Measurements from ENCODE around the gene PRR12. TPM values are rescaled to one million over a fixed set of nuclear protein-coding genes. Genes with fewer than 3 reads are reported as not detected.

The PRR12 gene
- polyA plus RNA-seq, 1 experiment: 0.36 TPM

DNA sequence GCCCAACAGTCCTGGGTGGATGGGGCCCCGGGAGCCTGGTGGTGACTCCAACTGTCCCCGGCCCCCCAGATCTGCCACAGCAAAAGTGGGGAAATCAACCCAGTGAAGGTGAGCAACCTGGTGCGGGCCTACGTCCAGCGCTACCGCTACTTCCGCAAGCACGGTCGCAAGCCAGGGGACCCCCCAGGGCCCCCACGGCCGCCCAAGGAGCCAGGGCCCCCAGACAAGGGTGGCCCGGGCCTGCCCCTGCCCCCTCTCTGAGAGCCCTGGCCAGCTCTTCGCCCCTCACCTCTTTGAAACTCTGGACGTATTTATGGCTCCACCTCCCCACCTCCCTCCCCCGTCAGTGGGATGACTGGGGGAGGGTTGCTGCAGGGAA lies 67.1 kb downstream of the PRR12 start:
- ChIA-PET CTCF (no interaction called here), POLR2A (no interaction called here)
- no peak overlapping the region for H3K27ac ChIP-seq (ENCODE audit: low read depth, low read length)
- TF ChIP-seq, protein P1, sequence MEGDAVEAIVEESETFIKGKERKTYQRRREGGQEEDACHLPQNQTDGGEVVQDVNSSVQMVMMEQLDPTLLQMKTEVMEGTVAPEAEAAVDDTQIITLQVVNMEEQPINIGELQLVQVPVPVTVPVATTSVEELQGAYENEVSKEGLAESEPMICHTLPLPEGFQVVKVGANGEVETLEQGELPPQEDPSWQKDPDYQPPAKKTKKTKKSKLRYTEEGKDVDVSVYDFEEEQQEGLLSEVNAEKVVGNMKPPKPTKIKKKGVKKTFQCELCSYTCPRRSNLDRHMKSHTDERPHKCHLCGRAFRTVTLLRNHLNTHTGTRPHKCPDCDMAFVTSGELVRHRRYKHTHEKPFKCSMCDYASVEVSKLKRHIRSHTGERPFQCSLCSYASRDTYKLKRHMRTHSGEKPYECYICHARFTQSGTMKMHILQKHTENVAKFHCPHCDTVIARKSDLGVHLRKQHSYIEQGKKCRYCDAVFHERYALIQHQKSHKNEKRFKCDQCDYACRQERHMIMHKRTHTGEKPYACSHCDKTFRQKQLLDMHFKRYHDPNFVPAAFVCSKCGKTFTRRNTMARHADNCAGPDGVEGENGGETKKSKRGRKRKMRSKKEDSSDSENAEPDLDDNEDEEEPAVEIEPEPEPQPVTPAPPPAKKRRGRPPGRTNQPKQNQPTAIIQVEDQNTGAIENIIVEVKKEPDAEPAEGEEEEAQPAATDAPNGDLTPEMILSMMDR (IDR thresholded peaks at IDR 0.05; ENCODE audit: low read depth, low read length): no peak
- no peak for DNase-seq (ENCODE audit: low read depth, low spot score)
- H3K27me3 ChIP-seq (ENCODE audit: control insufficient read depth, insufficient read depth, low read length): no peaks in the 10 kb centered on the region
- no peaks in the 10 kb centered on the region for H3K9me3 ChIP-seq (ENCODE audit: control insufficient read depth, insufficient read depth, low read length)
- no peak overlapping the region for H3K4me3 ChIP-seq (ENCODE audit: low read depth, low read length)

DNA sequence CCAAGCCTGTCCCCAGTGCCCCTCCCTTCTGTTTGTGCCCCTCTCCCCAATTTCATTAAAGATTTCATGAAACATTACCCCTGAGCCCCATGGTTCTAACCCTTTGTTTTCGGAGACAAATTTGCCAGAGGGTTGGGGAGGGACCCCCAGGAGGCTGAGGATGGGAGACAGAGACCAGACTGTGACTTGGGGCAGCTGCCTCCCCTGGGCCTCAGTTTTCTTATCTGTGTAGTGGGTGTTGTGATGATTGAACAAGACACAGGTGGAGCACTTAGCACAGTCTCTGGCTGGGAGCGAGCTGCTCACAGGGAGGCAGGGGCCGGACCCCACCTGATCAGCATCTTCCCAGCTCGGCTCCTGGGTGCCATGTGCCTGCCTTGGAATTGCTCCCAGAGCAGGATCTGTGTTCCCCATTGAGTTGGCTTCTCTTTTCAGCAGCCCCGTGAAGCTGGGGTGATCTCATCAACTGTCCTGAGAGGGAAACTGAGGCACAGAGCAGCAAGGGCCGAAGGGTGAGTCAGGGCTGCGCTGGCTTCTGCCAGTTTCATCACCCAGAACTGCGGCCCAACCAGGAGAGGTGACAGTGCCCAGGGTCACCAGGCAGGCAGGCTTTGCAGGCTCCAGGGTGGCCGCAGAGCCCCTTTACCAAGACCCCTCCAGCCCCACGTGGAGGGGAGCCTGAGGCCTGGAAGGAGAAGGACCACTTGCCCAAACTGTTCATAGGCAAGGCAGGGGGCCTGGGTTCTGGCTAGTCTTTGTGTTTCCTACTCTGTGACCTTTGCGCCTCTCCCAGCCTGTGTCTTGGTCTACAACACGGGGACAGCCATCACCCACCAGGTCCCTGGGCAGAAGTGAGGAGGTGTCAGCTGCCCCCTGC lies 67.8 kb downstream of the PRR12 start:
- CTCF ChIA-PET: no interaction called here
- TF ChIP-seq, protein P1 (IDR thresholded peaks at IDR 0.05; ENCODE audit: low read depth, low read length): no peak
- Histone ChIP-seq H3K27me3 (ENCODE audit: control insufficient read depth, insufficient read depth, low read length) (no peaks in the 10 kb centered on the region), H3K9me3 (ENCODE audit: control insufficient read depth, insufficient read depth, low read length) (no peaks in the 10 kb centered on the region), H3K4me3 (ENCODE audit: low read depth, low read length) (no peak overlapping the region), H3K27ac (ENCODE audit: low read depth, low read length) (no peak overlapping the region)
- POLR2A ChIA-PET: no interaction called here
- DNase-seq (ENCODE audit: low read depth, low spot score): no peak

DNA sequence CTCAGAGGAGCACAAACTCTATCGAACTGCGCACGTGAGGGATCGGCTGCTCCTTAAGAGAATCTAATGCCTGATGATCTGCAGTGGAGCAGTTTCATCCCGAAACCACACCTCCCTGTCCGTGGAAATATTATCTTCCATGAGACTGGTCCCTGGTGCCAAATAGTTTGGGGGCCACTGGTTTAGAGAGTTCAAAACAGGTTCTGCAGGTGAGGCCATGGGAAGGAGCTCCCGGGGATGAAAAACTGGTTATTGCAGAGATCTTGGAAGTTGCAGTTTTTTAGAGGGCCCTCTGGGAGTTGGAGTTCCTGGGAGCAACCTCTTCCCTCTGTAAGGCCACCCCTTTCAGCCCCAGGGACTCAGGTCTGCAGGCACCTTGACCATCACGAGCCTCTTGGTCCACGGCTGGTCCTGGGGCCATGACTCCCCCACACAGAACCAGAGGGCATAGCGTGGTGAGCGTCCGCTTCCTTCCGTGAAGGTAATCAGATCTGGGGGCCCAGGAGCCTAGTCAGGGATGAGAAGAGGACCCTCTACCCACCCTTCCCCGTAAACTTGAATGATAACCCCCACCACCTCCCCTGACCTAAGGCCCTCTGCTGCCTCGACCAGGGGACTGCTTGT lies 69.5 kb downstream of the PRR12 start:
- DNase-seq (ENCODE audit: low read depth, low spot score): no peak
- H3K9me3 ChIP-seq (ENCODE audit: control insufficient read depth, insufficient read depth, low read length): no peaks in the 10 kb centered on the region; the same call in 1 of the 2 replicates
- H3K4me3 ChIP-seq (ENCODE audit: low read depth, low read length): no peak overlapping the region
- H3K27me3 ChIP-seq (ENCODE audit: control insufficient read depth, insufficient read depth, low read length): no peaks in the 10 kb centered on the region
- ChIA-PET CTCF (interaction anchor here (0.6 to 2.0 kb wide), 2 partner anchors 12 to 67 kb away, joined by 3 to 8 read pairs; no protein-coding TSS in a partner anchor), POLR2A (interaction anchor here (0.7 to 1.5 kb wide), 2 partner anchors 16 to 175 kb away, joined by 4 read pairs; partner anchors contain the start of gene PRMT1)
- H3K27ac ChIP-seq (ENCODE audit: low read depth, low read length): no peak overlapping the region
- TF ChIP-seq, protein P1 (IDR thresholded peaks at IDR 0.05; ENCODE audit: low read depth, low read length): no peak

DNA sequence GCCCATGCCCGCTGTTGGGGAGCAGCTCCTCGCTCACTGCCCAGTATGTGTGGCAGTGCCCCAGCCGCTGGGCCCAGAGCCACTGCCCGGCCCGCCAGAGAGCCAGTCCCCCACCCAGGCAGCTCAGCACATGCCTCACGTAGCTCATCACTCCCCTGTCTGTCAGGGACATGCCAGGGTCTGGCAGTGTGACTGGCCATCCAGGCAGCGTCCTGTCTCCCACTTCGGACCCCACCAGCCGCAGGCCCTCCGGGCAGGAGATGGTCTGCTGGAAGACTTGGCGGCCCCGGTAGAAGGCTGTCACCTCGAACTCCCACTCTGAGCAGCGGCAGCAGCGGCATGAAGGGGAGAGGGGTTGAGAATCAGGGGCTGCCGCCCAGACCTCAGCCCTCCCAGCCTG lies 71.0 kb downstream of the PRR12 start:
- ChIA-PET CTCF (interaction anchor here (2.0 kb wide), 1 partner anchor 10 kb away, joined by 8 read pairs; no protein-coding TSS in a partner anchor), POLR2A (interaction anchor here (1.5 kb wide), 1 partner anchor 15 kb away, joined by 4 read pairs; the partner anchor contains the start of gene PRMT1)
- TF ChIP-seq, protein P1 (IDR thresholded peaks at IDR 0.05; ENCODE audit: low read depth, low read length): no peak

More for the DNA sequence above, 71.0 kb downstream of the PRR12 start:
- no peak for DNase-seq (ENCODE audit: low read depth, low spot score)
- Histone ChIP-seq H3K27me3 (ENCODE audit: control insufficient read depth, insufficient read depth, low read length) (no peaks in the 10 kb centered on the region), H3K9me3 (ENCODE audit: control insufficient read depth, insufficient read depth, low read length) (no peaks in the 10 kb centered on the region; the same call in 1 of the 2 replicates), H3K27ac (ENCODE audit: low read depth, low read length) (no peak overlapping the region), H3K4me3 (ENCODE audit: low read depth, low read length) (no peak overlapping the region)

Data from AG04450 (cell line).